Trophoblast cell (in vitro differentiated cells and primary cell): ENCODE data around the gene AMBP.

Experiments
- DNase-seq, 2 donors: peaks; one replicate each; pipeline ENCODE4 v3.0.0-alpha.2; 2016
- H2AFZ ChIP-seq: 2 replicates; pipeline ENCODE4 v1.6.1; 2013; ENCODE audit warnings: low read length, moderate library complexity, mild to moderate bottlenecking; ENCODE audit not compliant: insufficient read depth, poor library complexity
- H2AK5ac ChIP-seq: 2 replicates; pipeline ENCODE4 v1.6.1; 2013; ENCODE audit warnings: mild to moderate bottlenecking, low read length
- H2BK120ac ChIP-seq: 2 replicates; pipeline ENCODE4 v1.6.1; 2013; ENCODE audit warnings: low read length, mild to moderate bottlenecking, moderate library complexity; ENCODE audit not compliant: insufficient read depth, poor library complexity
- H2BK12ac ChIP-seq: 2 replicates; pipeline ENCODE4 v1.6.1; 2013; ENCODE audit warnings: mild to moderate bottlenecking, low read length, moderate library complexity
- H2BK5ac ChIP-seq: 2 replicates; pipeline ENCODE4 v1.6.1; 2013; ENCODE audit warnings: low read length, low read depth, moderate library complexity, mild to moderate bottlenecking; ENCODE audit not compliant: poor library complexity
- H3K14ac ChIP-seq: 2 replicates; pipeline ENCODE4 v1.6.1; 2013; ENCODE audit warnings: mild to moderate bottlenecking, low read length
- H3K18ac ChIP-seq: 2 replicates; pipeline ENCODE4 v1.6.1; 2013; ENCODE audit warnings: mild to moderate bottlenecking, low read length
- H3K23ac ChIP-seq: 2 replicates; pipeline ENCODE4 v1.6.1; 2013; ENCODE audit warnings: low read length
- H3K27ac ChIP-seq: 2 replicates; pipeline ENCODE4 v1.5.1; 2013; ENCODE audit warnings: low read depth, mild to moderate bottlenecking, inconsistent platforms, low read length, moderate library complexity
- H3K27me3 ChIP-seq: 2 replicates; pipeline ENCODE4 v1.6.1; 2013; ENCODE audit warnings: inconsistent platforms, mild to moderate bottlenecking, low read length, moderate library complexity; ENCODE audit not compliant: insufficient read depth
- H3K36me3 ChIP-seq, 2 experiments: 1 replicate in 1 of 2; 2 replicates in 1 of 2; pipeline ENCODE4 v1.6.1; 2013; ENCODE audit warnings: low read length in 2 of 2, mild to moderate bottlenecking in 2 of 2, moderate library complexity in 1 of 2; ENCODE audit not compliant: insufficient read depth in 2 of 2, control insufficient read depth in 1 of 2
- H3K4ac ChIP-seq: 2 replicates; pipeline ENCODE4 v1.6.1; 2013; ENCODE audit warnings: low read depth, mild to moderate bottlenecking, low read length, moderate library complexity
- H3K4me1 ChIP-seq, 2 experiments: 1 replicate in 1 of 2; 2 replicates in 1 of 2; pipeline ENCODE4 v1.6.1; 2013; ENCODE audit warnings: low read length in 2 of 2, mild to moderate bottlenecking in 2 of 2, moderate library complexity in 1 of 2; ENCODE audit not compliant: insufficient read depth in 2 of 2, control insufficient read depth in 1 of 2
- H3K4me2 ChIP-seq: 2 replicates; pipeline ENCODE4 v1.6.1; 2013; ENCODE audit warnings: inconsistent platforms, mild to moderate bottlenecking, low read length, moderate library complexity
- H3K4me3 ChIP-seq: 2 replicates; pipeline ENCODE4 v1.5.1; 2013; ENCODE audit warnings: mild to moderate bottlenecking, low read depth, low read length, inconsistent platforms
- H3K79me1 ChIP-seq: one replicate; pipeline ENCODE4 v1.6.1; 2013; ENCODE audit warnings: low read length
- H3K79me2 ChIP-seq: 2 replicates; pipeline ENCODE4 v1.6.1; 2013; ENCODE audit warnings: low read length, mild to moderate bottlenecking; ENCODE audit not compliant: control insufficient read depth, insufficient read depth, poor library complexity
- H3K9ac ChIP-seq: 2 replicates; pipeline ENCODE4 v1.6.1; 2013; ENCODE audit warnings: mild to moderate bottlenecking, low read length
- H3K9me3 ChIP-seq: 2 replicates; pipeline ENCODE4 v1.6.1; 2013; ENCODE audit warnings: low read depth, mild to moderate bottlenecking, control low read depth, inconsistent platforms, low read length; ENCODE audit not compliant: insufficient read depth
- H4K12ac ChIP-seq: 2 replicates; pipeline ENCODE4 v1.6.1; 2013; ENCODE audit warnings: low read depth, mild to moderate bottlenecking, low read length, moderate library complexity
- H4K8ac ChIP-seq: 2 replicates; pipeline ENCODE4 v1.6.1; 2013; ENCODE audit warnings: low read depth, mild to moderate bottlenecking, low read length, moderate library complexity
- H4K91ac ChIP-seq: one replicate; pipeline ENCODE4 v1.6.1; 2013; ENCODE audit warnings: low read depth, mild to moderate bottlenecking, low read length, moderate library complexity
- WGBS: extraction: QIAGEN DNeasy Blood & Tissue Kit; methylation state at CpG from one replicate; pipeline ENCODE4 v1.1.7; 2013; ENCODE audit warnings: missing lambda C conversion rate; ENCODE audit not compliant: insufficient read length, insufficient coverage; ENCODE audit errors: extremely low coverage; 5-methylcytosine and 5-hydroxymethylcytosine counted together

The AMBP gene

GRCh38 chr9:114015607-114016006, 62.5 kb downstream of the AMBP start:
- Histone ChIP-seq H3K23ac (no peak overlapping the region), H3K27me3 (no peaks in the 10 kb centered on the region), H2BK12ac (no peak overlapping the region), H4K8ac (no peak overlapping the region), H2BK5ac (no peak overlapping the region), H4K91ac (no peak overlapping the region), H3K79me1 (no peaks in the 10 kb centered on the region), H3K14ac (no peak overlapping the region), H3K18ac (no peak overlapping the region), H4K12ac (no peak overlapping the region), H3K9ac (no peak overlapping the region), H3K36me3 (peaks cover 5 to 14% of the 10 kb centered on the region in 2 experiments), H3K4ac (no peak overlapping the region), H3K9me3 (no peaks in the 10 kb centered on the region), H2AK5ac (no peak overlapping the region), H2BK120ac (no peak overlapping the region), H3K79me2 (no peaks in the 10 kb centered on the region), H2AFZ (no peak overlapping the region), H3K4me2 (no peak overlapping the region), H3K4me1 (no peaks in the 10 kb centered on the region), H3K4me3 (no peak overlapping the region), H3K27ac (no peak overlapping the region)
- DNase-seq, result no peak
- WGBS, result no CpG with 5 or more reads among the region's 2 CpGs

DNA sequence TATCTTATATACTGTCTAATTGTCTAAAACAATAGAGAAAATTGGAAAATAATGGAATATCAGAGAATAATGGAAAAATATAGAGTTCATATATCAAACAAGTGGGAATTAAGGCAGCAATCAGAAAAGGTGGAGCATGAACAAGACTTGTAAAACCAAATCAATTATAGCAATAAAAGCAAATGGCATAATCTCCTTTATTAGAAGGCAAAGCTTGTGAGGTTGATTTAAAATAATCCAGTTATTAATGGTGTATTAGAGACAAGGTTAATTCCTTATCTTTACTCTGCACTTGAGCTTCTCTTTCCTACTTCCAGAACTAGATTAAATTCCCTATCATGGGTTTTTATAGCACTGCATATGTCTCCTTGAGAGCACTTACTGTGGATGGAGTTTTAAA, 64.1 kb downstream of the AMBP start:
- H4K12ac ChIP-seq, result no peak overlapping the region
- no peaks in the 10 kb centered on the region for H3K9me3 ChIP-seq
- H3K79me1 ChIP-seq, result no peaks in the 10 kb centered on the region
- no peak overlapping the region for H3K23ac ChIP-seq
- H3K4ac ChIP-seq, result no peak overlapping the region
- H2BK120ac ChIP-seq, result no peak overlapping the region
- H2AFZ ChIP-seq, result no peak overlapping the region
- H3K4me3 ChIP-seq, result no peak overlapping the region
- no peak overlapping the region for H3K18ac ChIP-seq
- H3K27ac ChIP-seq, result no peak overlapping the region
- no peak overlapping the region for H3K4me2 ChIP-seq
- peaks cover 5 to 14% of the 10 kb centered on the region in 2 experiments for H3K36me3 ChIP-seq
- no peaks in the 10 kb centered on the region for H3K27me3 ChIP-seq
- no peak overlapping the region for H2BK5ac ChIP-seq
- no peak overlapping the region for H3K14ac ChIP-seq
- H3K4me1 ChIP-seq, result no peaks in the 10 kb centered on the region
- H4K8ac ChIP-seq, result no peak overlapping the region
- no peak overlapping the region for H4K91ac ChIP-seq
- H2AK5ac ChIP-seq, result no peak overlapping the region
- no peak for DNase-seq
- H3K9ac ChIP-seq, result no peak overlapping the region
- H2BK12ac ChIP-seq, result no peak overlapping the region
- no peaks in the 10 kb centered on the region for H3K79me2 ChIP-seq

- H3K9me3 ChIP-seq, result peaks cover 2% of the 10 kb centered on the region
- H3K23ac ChIP-seq, result no peak overlapping the region
- H3K27ac ChIP-seq, result no peak overlapping the region
- DNase-seq, result peak; percentile 79 to 83
- no peak overlapping the region for H3K4me3 ChIP-seq
- H3K4me1 ChIP-seq, result no peaks in the 10 kb centered on the region
- no peak overlapping the region for H2AFZ ChIP-seq
- H3K4ac ChIP-seq, result no peak overlapping the region
- H3K4me2 ChIP-seq, result no peak overlapping the region
- no peak overlapping the region for H2BK5ac ChIP-seq
- WGBS, result no CpG with 5 or more reads among the region's 2 CpGs
- H3K27me3 ChIP-seq, result no peaks in the 10 kb centered on the region
- no peaks in the 10 kb centered on the region for H3K79me2 ChIP-seq
- no peak overlapping the region for H3K18ac ChIP-seq
- H4K91ac ChIP-seq, result no peak overlapping the region
- H2BK12ac ChIP-seq, result no peak overlapping the region
- H3K79me1 ChIP-seq, result no peaks in the 10 kb centered on the region
- H3K9ac ChIP-seq, result no peak overlapping the region
- no peak overlapping the region for H4K8ac ChIP-seq
- peaks cover under 1 to 11% of the 10 kb centered on the region in 2 experiments for H3K36me3 ChIP-seq
- H3K14ac ChIP-seq, result no peak overlapping the region
- H2BK120ac ChIP-seq, result no peak overlapping the region
- H4K12ac ChIP-seq, result no peak overlapping the region
- H2AK5ac ChIP-seq, result no peak overlapping the region
These were observed 66.0 kb downstream of the AMBP start for GRCh38 chr9:114012126-114012525.

DNA sequence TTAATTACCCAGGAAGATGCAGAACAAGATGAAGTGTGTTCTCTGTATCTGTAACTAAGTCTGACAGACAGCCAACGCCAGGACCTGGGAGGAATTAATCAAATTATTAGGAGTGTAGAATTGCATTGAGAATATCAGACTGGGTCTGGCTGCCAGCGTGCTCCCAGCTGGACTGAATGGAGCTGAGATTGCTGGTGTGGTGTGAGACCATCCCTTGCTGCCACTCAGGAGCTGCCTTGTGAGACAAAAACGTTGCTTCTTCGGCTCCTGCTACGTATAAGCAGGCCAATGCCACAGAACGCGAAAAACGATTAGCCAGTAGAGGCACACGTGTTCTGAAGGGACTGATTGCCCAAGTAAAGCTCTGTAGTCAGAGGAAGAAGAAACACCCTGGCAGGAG, 66.8 kb downstream of the AMBP start:
- Histone ChIP-seq H3K4ac (no peak overlapping the region), H2BK120ac (no peak overlapping the region), H4K8ac (no peak overlapping the region), H3K27me3 (no peaks in the 10 kb centered on the region), H2BK12ac (no peak overlapping the region), H2AK5ac (no peak overlapping the region), H3K79me1 (no peaks in the 10 kb centered on the region), H3K9me3 (peaks cover 2% of the 10 kb centered on the region), H3K36me3 (peaks cover 3 to 5% of the 10 kb centered on the region in 2 experiments), H3K14ac (no peak overlapping the region), H2BK5ac (no peak overlapping the region), H2AFZ (no peak overlapping the region), H3K27ac (no peak overlapping the region), H3K4me1 (no peaks in the 10 kb centered on the region), H4K12ac (no peak overlapping the region), H4K91ac (no peak overlapping the region), H3K79me2 (no peaks in the 10 kb centered on the region), H3K18ac (no peak overlapping the region), H3K4me3 (no peak overlapping the region), H3K23ac (no peak overlapping the region), H3K4me2 (no peak overlapping the region), H3K9ac (no peak overlapping the region)
- no CpG with 5 or more reads among the region's 9 CpGs for WGBS
- DNase-seq, result no peak
